Muscle layer of colon (tissue), 2 donors: Measurements from ENCODE around the gene CALHM1.
"Not testable (repeated sequence)": the region's sequence is repeated elsewhere in the genome, so short reads cannot be mapped to it uniquely, and the experiment has no call there.

Source experiments
- H3K27ac ChIP-seq: one replicate; pipeline ENCODE4 v1.7.0; 2013; ENCODE audit warnings: low read depth, mild to moderate bottlenecking, low read length, moderate library complexity
- H3K27me3 ChIP-seq, 2 donors: one replicate each; pipeline ENCODE4 v1.7.0; 2013; ENCODE audit warnings: low read length in 2 of 2, mild to moderate bottlenecking in 2 of 2; ENCODE audit not compliant: insufficient read depth in 2 of 2, control insufficient read depth in 1 of 2
- H3K36me3 ChIP-seq: one replicate; pipeline ENCODE4 v1.7.0; 2013; ENCODE audit warnings: mild to moderate bottlenecking, low read length; ENCODE audit not compliant: insufficient read depth
- H3K4me1 ChIP-seq: one replicate; pipeline ENCODE4 v1.7.0; 2013; ENCODE audit warnings: mild to moderate bottlenecking, low read length; ENCODE audit not compliant: insufficient read depth
- H3K4me3 ChIP-seq, 2 donors: one replicate each; pipeline ENCODE4 v1.7.0; 2013; ENCODE audit warnings: low read length in 2 of 2, low read depth in 1 of 2, mild to moderate bottlenecking in 1 of 2, moderate library complexity in 1 of 2
- H3K9ac ChIP-seq: one replicate; pipeline ENCODE4 v1.7.0; 2013; ENCODE audit warnings: low read length
- H3K9me3 ChIP-seq: one replicate; pipeline ENCODE4 v1.7.0; 2013; ENCODE audit warnings: mild to moderate bottlenecking, low read length
- donor health status: abdominal sarcoma.
- donor health status: Adenocarcinoma of cecum.

Gene CALHM1

GRCh38 chr10:103417601-103418000 lies 41.1 kb downstream of the CALHM1 start:
- H3K27me3 ChIP-seq: no peaks in the 10 kb centered on the region
- H3K9ac ChIP-seq: no peak overlapping the region
- H3K4me3 ChIP-seq: no peak overlapping the region
- no peaks in the 10 kb centered on the region for H3K4me1 ChIP-seq
- H3K9me3 ChIP-seq: no peaks in the 10 kb centered on the region
- H3K36me3 ChIP-seq: peaks cover 88% of the 10 kb centered on the region
- no peak overlapping the region for H3K27ac ChIP-seq

- H3K9me3 ChIP-seq, H3K27me3 ChIP-seq, H3K9ac ChIP-seq, H3K4me1 ChIP-seq, H3K4me3 ChIP-seq, H3K27ac ChIP-seq: not testable (repeated sequence)
- peaks cover 87% of the 10 kb centered on the region for H3K36me3 ChIP-seq
Measured at GRCh38 chr10:103417148-103417469, 41.6 kb downstream of the CALHM1 start.

GRCh38 chr10:103416436-103417147 lies 42.1 kb downstream of the CALHM1 start:
- Histone ChIP-seq H3K4me1 (no peaks in the 10 kb centered on the region), H3K4me3 (no peak overlapping the region), H3K36me3 (peaks cover 89% of the 10 kb centered on the region), H3K27me3 (no peaks in the 10 kb centered on the region), H3K9ac (no peak overlapping the region), H3K27ac (no peak overlapping the region), H3K9me3 (no peaks in the 10 kb centered on the region)

- H3K9me3 ChIP-seq: no peaks in the 10 kb centered on the region
- peaks cover 84% of the 10 kb centered on the region for H3K36me3 ChIP-seq
- H3K27me3 ChIP-seq: no peaks in the 10 kb centered on the region
- no peak overlapping the region for H3K9ac ChIP-seq
- no peak overlapping the region for H3K27ac ChIP-seq
- no peaks in the 10 kb centered on the region for H3K4me1 ChIP-seq
- H3K4me3 ChIP-seq: no peak overlapping the region
Measured at GRCh38 chr10:103415581-103415980, 43.1 kb downstream of the CALHM1 start.

GRCh38 chr10:103413564-103413963 lies 45.1 kb downstream of the CALHM1 start:
- Histone ChIP-seq H3K4me3 (no peak overlapping the region), H3K9me3 (no peaks in the 10 kb centered on the region), H3K36me3 (peaks cover 75% of the 10 kb centered on the region), H3K4me1 (no peaks in the 10 kb centered on the region), H3K27ac (no peak overlapping the region), H3K9ac (no peak overlapping the region), H3K27me3 (no peaks in the 10 kb centered on the region)
